ENCODE measurements around the gene H19. TPM values are rescaled to one million over a fixed set of nuclear protein-coding genes. Genes with fewer than 3 reads are reported as not detected.

The H19 gene
- total and polyA plus RNA-seq, 9 of the 15 experiments (the other 6 are each of a cell fraction or from before 2014, with no cell fraction given): 0.13 to 682 (median 15.7) TPM

DNA sequence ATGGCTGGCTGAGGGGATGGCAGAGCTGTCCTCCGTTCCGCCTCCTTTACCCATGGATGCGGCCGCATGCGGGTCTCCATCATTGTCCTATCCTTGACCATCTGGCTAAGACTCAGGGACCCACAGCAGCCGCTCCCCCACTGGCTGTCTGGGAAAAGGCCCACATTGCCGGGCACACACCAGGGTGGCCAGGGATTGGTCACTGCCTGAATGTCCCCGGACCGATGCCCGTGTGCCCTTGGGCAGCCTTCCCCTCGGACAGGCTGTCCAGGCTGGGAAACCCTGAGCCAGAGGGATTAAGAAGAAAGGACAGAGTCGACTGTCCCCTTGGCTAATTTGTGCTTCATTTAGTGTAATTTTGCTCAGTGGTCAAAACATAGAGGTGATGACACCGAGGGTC lies 22.5 kb downstream of the H19 start (continued):
- TF ChIP-seq, protein P1, sequence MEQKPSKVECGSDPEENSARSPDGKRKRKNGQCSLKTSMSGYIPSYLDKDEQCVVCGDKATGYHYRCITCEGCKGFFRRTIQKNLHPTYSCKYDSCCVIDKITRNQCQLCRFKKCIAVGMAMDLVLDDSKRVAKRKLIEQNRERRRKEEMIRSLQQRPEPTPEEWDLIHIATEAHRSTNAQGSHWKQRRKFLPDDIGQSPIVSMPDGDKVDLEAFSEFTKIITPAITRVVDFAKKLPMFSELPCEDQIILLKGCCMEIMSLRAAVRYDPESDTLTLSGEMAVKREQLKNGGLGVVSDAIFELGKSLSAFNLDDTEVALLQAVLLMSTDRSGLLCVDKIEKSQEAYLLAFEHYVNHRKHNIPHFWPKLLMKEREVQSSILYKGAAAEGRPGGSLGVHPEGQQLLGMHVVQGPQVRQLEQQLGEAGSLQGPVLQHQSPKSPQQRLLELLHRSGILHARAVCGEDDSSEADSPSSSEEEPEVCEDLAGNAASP (IDR thresholded peaks at IDR 0.05): no peak
- TF ChIP-seq PHF21A (IDR thresholded peaks at IDR 0.05; ENCODE audit: borderline replicate concordance, low read depth) (no peak), PHTF2 (CRISPR knock-in tag; IDR thresholded peaks at IDR 0.05) (no peak), ZNF282 (CRISPR knock-in tag; IDR thresholded peaks at IDR 0.05) (no peak), PTBP1 (IDR thresholded peaks at IDR 0.05; ENCODE audit: low read depth, low read length) (no peak), MED1 (CRISPR knock-in tag; IDR thresholded peaks at IDR 0.05; ENCODE audit: borderline replicate concordance) (no peak)
- TF ChIP-seq, protein P2, sequence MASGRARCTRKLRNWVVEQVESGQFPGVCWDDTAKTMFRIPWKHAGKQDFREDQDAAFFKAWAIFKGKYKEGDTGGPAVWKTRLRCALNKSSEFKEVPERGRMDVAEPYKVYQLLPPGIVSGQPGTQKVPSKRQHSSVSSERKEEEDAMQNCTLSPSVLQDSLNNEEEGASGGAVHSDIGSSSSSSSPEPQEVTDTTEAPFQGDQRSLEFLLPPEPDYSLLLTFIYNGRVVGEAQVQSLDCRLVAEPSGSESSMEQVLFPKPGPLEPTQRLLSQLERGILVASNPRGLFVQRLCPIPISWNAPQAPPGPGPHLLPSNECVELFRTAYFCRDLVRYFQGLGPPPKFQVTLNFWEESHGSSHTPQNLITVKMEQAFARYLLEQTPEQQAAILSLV (tag; IDR thresholded peaks at IDR 0.05): no peak

DNA sequence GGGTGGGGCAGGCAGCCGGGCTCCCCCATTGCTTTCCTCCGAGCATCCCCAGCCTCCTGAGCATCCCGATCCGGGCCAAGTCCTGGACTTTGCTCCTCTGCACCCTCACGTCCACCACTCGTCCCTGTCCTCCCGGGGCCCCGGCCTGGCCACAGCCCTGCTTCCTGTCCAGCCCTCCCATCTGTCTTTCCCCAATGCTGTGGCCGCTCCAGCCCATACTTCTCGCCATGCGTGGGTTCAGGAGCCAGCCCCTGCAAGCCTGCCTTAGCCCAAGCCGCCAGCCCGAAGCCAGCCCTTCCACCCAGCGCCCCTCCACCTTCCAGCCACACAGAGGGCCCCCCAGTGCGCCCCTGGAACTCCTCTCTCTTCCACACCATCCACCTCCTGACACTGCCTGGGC lies 26.7 kb downstream of the H19 start:
- TF ChIP-seq SMAD3 (CRISPR knock-in tag; conservative IDR thresholded peaks at IDR 0.05): no peak
- TF ChIP-seq, protein P3, sequence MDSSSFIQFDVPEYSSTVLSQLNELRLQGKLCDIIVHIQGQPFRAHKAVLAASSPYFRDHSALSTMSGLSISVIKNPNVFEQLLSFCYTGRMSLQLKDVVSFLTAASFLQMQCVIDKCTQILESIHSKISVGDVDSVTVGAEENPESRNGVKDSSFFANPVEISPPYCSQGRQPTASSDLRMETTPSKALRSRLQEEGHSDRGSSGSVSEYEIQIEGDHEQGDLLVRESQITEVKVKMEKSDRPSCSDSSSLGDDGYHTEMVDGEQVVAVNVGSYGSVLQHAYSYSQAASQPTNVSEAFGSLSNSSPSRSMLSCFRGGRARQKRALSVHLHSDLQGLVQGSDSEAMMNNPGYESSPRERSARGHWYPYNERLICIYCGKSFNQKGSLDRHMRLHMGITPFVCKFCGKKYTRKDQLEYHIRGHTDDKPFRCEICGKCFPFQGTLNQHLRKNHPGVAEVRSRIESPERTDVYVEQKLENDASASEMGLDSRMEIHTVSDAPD (CRISPR knock-in tag; IDR thresholded peaks at IDR 0.05): no peak
- no peak for TF ChIP-seq NCOR1 (IDR thresholded peaks at IDR 0.05)
- Histone ChIP-seq H3K36me3 (ENCODE audit: control insufficient read depth, insufficient read depth, low read length) (no peaks in the 10 kb centered on the region), H3K27ac (ENCODE audit: extremely low read depth, low read depth, low read length) (no peak overlapping the region), H2AFZ (ENCODE audit: low read depth, low read length) (no peak overlapping the region), H3K9me3 (replicated peaks; ENCODE audit: control insufficient read depth, insufficient read depth, low read depth, low read length) (no peaks in the 10 kb centered on the region), H3K4me2 (ENCODE audit: insufficient read depth, low read length) (no peak overlapping the region), H3K27me3 (ENCODE audit: control insufficient read depth in 2 of 2, insufficient read depth in 2 of 2, low read length in 2 of 2) (no peaks in the 10 kb centered on the region), H3K9ac (ENCODE audit: insufficient read depth in 1 of 2, low read depth in 2 of 2, low read length in 2 of 2) (no peak overlapping the region), H3K4me1 (replicated peaks in 1 of 2; ENCODE audit: control insufficient read depth in 2 of 2, insufficient read depth in 2 of 2, low read length in 2 of 2) (no peaks in the 10 kb centered on the region), H3K9me1 (ENCODE audit: control insufficient read depth, insufficient read depth, low read length) (no peaks in the 10 kb centered on the region), H3K79me2 (ENCODE audit: control insufficient read depth, insufficient read depth, low read length) (no peaks in the 10 kb centered on the region), H3K4me3 (no peak overlapping the region), H4K20me1 (replicated peaks; ENCODE audit: control insufficient read depth, insufficient read depth, low read length) (no peaks in the 10 kb centered on the region)
- DNase-seq (ENCODE audit: extremely low read depth in 1 of 4, low spot score in 3 of 4) (no peak), ATAC-seq (no peak), FAIRE-seq (no peak)
- no CpG with 5 or more reads among the region's 15 CpGs for WGBS (ENCODE audit: insufficient coverage, low coverage, missing lambda C conversion rate)
- in situ Hi-C loops (cut with MboI) (no loop called here), intact Hi-C loops (cut with micrococcal nuclease) (no loop called here)
- ChIA-PET CTCF (ENCODE audit: low intra/inter-chr PET ratio) (no interaction called here), POLR2A (interaction anchor here (1.2 kb wide), 1 partner anchor 19 kb away, joined by 3 read pairs; no protein-coding TSS in a partner anchor)
- no TSS peak for BruUV-seq (replicated peaks)

Measured in K562 (cell line).